Osteocyte (in vitro differentiated cells): ENCODE data around the gene TNFRSF8. TPM values are rescaled to one million over a fixed set of nuclear protein-coding genes. Genes with fewer than 3 reads are reported as not detected.

Experiments used
- DNase-seq: peaks from one replicate; pipeline ENCODE4 v3.0.0; 2021; ENCODE audit warnings: mixed read lengths; ENCODE audit not compliant: unreplicated experiment; ENCODE audit errors: extremely low spot score
- H3K27ac Mint-ChIP-seq: one replicate; pipeline ENCODE4 v1.8.0; 2021; ENCODE audit warnings: mild to moderate bottlenecking, mixed read lengths; ENCODE audit not compliant: unreplicated experiment
- H3K27me3 Mint-ChIP-seq: one replicate; pipeline ENCODE4 v1.8.0; 2021; ENCODE audit warnings: mixed read lengths; ENCODE audit not compliant: unreplicated experiment
- H3K36me3 Mint-ChIP-seq: one replicate; pipeline ENCODE4 v1.8.0; 2021; ENCODE audit warnings: mixed read lengths; ENCODE audit not compliant: unreplicated experiment
- H3K4me1 Mint-ChIP-seq: one replicate; pipeline ENCODE4 v1.8.0; 2021; ENCODE audit warnings: mixed read lengths; ENCODE audit not compliant: unreplicated experiment
- H3K4me3 Mint-ChIP-seq: one replicate; pipeline ENCODE4 v1.8.0; 2021; ENCODE audit warnings: mild to moderate bottlenecking, moderate library complexity, mixed read lengths; ENCODE audit not compliant: unreplicated experiment
- H3K9me3 Mint-ChIP-seq: one replicate; pipeline ENCODE4 v1.8.0; 2021; ENCODE audit warnings: mixed read lengths; ENCODE audit not compliant: unreplicated experiment
- CTCF ChIP-seq: fragments of 200-600 bp; sonication (generic); IDR thresholded peaks from 2 replicates; pipeline ENCODE4 v1.5.0; 2021; ENCODE audit warnings: antibody characterized with exemption, mild to moderate bottlenecking, moderate library complexity
- total RNA-seq: library from RNA; stranded (reverse); gene quantifications from 2 replicates; pipeline ENCODE4 v1.2.1, GENCODE V29; 2021

Gene TNFRSF8
- total RNA-seq, 1 donor from 2014 or later: not detected

GRCh38 chr1:12057940-12058687 is 5.0 kb upstream of the TNFRSF8 start:
- Mint-ChIP-seq H3K36me3 (no peaks in the 10 kb centered on the region), H3K4me3 (no peak overlapping the region), H3K9me3 (no peaks in the 10 kb centered on the region), H3K27ac (no peak overlapping the region), H3K4me1 (peaks cover 2% of the 10 kb centered on the region), H3K27me3 (peaks cover 28% of the 10 kb centered on the region)
- no peak for DNase-seq
- TF ChIP-seq CTCF: no peak

GRCh38 chr1:12059226-12059625 is 3.9 kb upstream of the TNFRSF8 start:
- no peak overlapping the region for H3K4me3 Mint-ChIP-seq
- H3K4me1 Mint-ChIP-seq: peaks cover 7% of the 10 kb centered on the region
- no peak overlapping the region for H3K27ac Mint-ChIP-seq
- H3K27me3 Mint-ChIP-seq: peaks cover 37% of the 10 kb centered on the region
- H3K9me3 Mint-ChIP-seq: no peaks in the 10 kb centered on the region
- no peaks in the 10 kb centered on the region for H3K36me3 Mint-ChIP-seq
- no peak for DNase-seq
- no peak for TF ChIP-seq CTCF

- Mint-ChIP-seq H3K9me3 (no peaks in the 10 kb centered on the region), H3K36me3 (no peaks in the 10 kb centered on the region), H3K4me1 (peaks cover 7% of the 10 kb centered on the region), H3K4me3 (no peak overlapping the region), H3K27me3 (peaks cover 43% of the 10 kb centered on the region), H3K27ac (no peak overlapping the region)
- TF ChIP-seq CTCF: no peak
- no peak for DNase-seq
Measured at GRCh38 chr1:12059722-12060464, 3.2 kb upstream of the TNFRSF8 start.

GRCh38 chr1:12060500-12060899 is 2.6 kb upstream of the TNFRSF8 start:
- Mint-ChIP-seq H3K9me3 (no peaks in the 10 kb centered on the region), H3K4me3 (no peak overlapping the region), H3K36me3 (no peaks in the 10 kb centered on the region), H3K27ac (no peak overlapping the region), H3K4me1 (peaks cover 7% of the 10 kb centered on the region), H3K27me3 (peaks cover 46% of the 10 kb centered on the region)
- no peak for TF ChIP-seq CTCF
- DNase-seq: no peak
